ENCODE results near the gene AGAP2.
A peak's percentile ranks its signal among the peaks of the same experiment; 100 is the strongest.

The AGAP2 gene

GRCh38 chr12:57736741-57737466 is 1.6 kb downstream of the AGAP2 start:
- DNase-seq (ENCODE audit: low spot score): no peak

GRCh38 chr12:57735952-57736740 is 2.4 kb downstream of the AGAP2 start:
- DNase-seq (ENCODE audit: low spot score): peak; percentile 57

- no peak for DNase-seq (ENCODE audit: low spot score)
Measured at GRCh38 chr12:57735198-57735855, 3.2 kb downstream of the AGAP2 start.

GRCh38 chr12:57734591-57734990 is 4.0 kb downstream of the AGAP2 start:
- no peak for DNase-seq (ENCODE audit: low spot score)

GRCh38 chr12:57733928-57734327 is 4.6 kb downstream of the AGAP2 start:
- DNase-seq (ENCODE audit: low spot score): no peak

- DNase-seq (ENCODE audit: low spot score): no peak
Measured at GRCh38 chr12:57732726-57733593, 5.6 kb downstream of the AGAP2 start.

GRCh38 chr12:57732270-57732669 is 6.3 kb downstream of the AGAP2 start:
- no peak for DNase-seq (ENCODE audit: low spot score)

- no peak for DNase-seq (ENCODE audit: low spot score)
Measured at GRCh38 chr12:57731411-57732080, 7.0 kb downstream of the AGAP2 start.

GRCh38 chr12:57730336-57731067 is 8.0 kb downstream of the AGAP2 start:
- no peak for DNase-seq (ENCODE audit: low spot score)

GRCh38 chr12:57729321-57729844 is 9.2 kb downstream of the AGAP2 start:
- DNase-seq (ENCODE audit: low spot score): no peak

GRCh38 chr12:57727758-57728395 is 10.7 kb downstream of the AGAP2 start:
- DNase-seq (ENCODE audit: low spot score): no peak

GRCh38 chr12:57726884-57727757 is 11.4 kb downstream of the AGAP2 start:
- DNase-seq (ENCODE audit: low spot score): no peak

GRCh38 chr12:57726151-57726883 is 12.2 kb downstream of the AGAP2 start:
- DNase-seq (ENCODE audit: low spot score): peak; percentile 88

- no peak for DNase-seq (ENCODE audit: low spot score)
Measured at GRCh38 chr12:57725851-57726150, 12.7 kb downstream of the AGAP2 start.

GRCh38 chr12:57724936-57725740 is 13.4 kb downstream of the AGAP2 start:
- DNase-seq (ENCODE audit: low spot score): no peak

- no peak for DNase-seq (ENCODE audit: low spot score)
Measured at GRCh38 chr12:57724003-57724935, 14.3 kb downstream of the AGAP2 start.

GRCh38 chr12:57723630-57723962 is 14.9 kb downstream of the AGAP2 start:
- no peak for DNase-seq (ENCODE audit: low spot score)
